Measurements from ENCODE around the gene PTPRE.

The PTPRE gene

DNA sequence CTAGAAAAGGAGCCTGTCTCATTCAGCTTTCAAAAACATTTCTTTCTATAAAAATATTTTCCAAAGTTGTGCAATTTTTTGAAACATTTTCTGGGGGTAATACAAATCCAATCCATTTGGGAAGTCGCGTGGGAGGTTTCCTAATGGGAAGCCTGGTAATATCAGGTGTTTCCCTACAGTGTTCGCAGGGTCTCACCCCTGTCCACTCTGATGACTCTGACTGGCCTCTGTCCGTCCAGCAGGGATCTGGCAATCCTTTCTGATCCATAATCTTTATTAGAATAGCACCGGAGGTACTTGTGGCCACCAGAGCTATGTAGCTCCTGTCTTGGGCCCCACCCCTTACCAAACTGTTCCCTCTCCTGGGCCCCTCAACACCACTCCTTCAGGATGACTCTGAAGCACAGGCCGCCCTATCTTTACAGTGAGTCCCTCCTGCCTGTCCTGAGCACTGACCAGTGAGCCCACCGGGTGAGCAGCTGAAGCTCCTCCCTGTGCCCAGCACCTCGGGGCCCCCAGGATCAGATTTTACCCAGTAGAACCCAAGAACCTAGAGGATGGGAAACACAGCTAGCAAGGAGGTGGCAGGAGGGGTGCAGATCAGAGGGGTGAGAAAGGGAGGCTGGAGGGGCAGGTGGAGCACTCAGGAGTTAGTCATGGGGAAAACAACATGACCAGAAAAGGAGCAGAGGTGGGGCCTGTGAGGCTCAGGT, 84.8 kb downstream of the PTPRE start (continued):
- TF ChIP-seq ZNF335 (tag by site-specific recombination; conservative IDR thresholded peaks at IDR 0.05): no peak
- TF ChIP-seq, protein P1, sequence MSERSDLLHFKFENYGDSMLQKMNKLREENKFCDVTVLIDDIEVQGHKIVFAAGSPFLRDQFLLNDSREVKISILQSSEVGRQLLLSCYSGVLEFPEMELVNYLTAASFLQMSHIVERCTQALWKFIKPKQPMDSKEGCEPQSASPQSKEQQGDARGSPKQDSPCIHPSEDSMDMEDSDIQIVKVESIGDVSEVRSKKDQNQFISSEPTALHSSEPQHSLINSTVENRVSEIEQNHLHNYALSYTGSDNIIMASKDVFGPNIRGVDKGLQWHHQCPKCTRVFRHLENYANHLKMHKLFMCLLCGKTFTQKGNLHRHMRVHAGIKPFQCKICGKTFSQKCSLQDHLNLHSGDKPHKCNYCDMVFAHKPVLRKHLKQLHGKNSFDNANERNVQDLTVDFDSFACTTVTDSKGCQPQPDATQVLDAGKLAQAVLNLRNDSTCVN (tag by site-specific recombination; optimal IDR thresholded peaks at IDR 0.05): no peak
- no peak for TF ChIP-seq TCF7L2 (IDR thresholded peaks at IDR 0.05; ENCODE audit: borderline replicate concordance, low read depth, low read length)
- TF ChIP-seq ZNF138 (tag by site-specific recombination; IDR thresholded peaks at IDR 0.05; ENCODE audit: borderline replicate concordance): no peak

DNA sequence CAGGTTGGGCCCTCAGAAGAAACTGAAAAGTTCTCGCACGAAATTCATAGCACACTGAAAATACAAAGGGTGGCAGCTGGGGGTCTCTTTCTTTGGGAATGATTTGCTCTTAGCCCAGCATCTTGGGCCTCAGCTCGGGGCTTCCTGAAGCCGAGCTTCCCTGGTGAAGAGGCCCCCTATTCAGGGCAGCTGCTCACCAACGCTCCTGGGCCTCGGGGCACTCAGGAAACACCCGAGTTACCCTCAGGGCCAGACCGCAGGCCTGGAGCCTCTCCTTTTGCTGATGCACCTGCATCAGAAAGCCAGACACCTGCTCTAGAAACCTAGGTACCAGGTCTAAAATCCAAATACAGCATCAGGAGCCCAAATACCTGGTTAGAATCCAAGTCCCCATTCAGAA, 85.5 kb downstream of the PTPRE start:
- ChIA-PET CTCF (interaction anchor here (1.3 to 2.8 kb wide), 2 partner anchors 19 to 86 kb away, joined by 3 to 15 read pairs; no protein-coding TSS in a partner anchor), POLR2A (no interaction called here)
- no peak overlapping the region for H3K4me3 ChIP-seq (ENCODE audit: low read depth, low read length)
- H3K4me1 ChIP-seq (ENCODE audit: control insufficient read depth, insufficient read depth, low read length): peaks cover 16% of the 10 kb centered on the region
- no peak overlapping the region for H3K27ac ChIP-seq (ENCODE audit: extremely low read depth, low read depth, low read length)
- TF ChIP-seq, protein P2, sequence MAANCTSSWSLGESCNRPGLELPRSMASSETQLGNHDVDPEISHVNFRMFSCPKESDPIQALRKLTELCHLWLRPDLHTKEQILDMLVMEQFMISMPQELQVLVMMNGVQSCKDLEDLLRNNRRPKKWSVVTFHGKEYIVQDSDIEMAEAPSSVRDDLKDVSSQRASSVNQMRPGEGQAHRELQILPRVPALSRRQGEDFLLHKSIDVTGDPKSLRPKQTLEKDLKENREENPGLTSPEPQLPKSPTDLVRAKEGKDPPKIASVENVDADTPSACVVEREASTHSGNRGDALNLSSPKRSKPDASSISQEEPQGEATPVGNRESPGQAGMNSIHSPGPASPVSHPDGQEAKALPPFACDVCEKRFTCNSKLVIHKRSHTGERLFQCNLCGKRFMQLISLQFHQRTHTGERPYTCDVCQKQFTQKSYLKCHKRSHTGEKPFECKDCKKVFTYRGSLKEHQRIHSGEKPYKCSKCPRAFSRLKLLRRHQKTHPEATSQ (tag by site-specific recombination; IDR thresholded peaks at IDR 0.05): no peak
- TF ChIP-seq WT1 (tag by site-specific recombination; IDR thresholded peaks at IDR 0.05) (no peak), ZNF830 (tag by site-specific recombination; IDR thresholded peaks at IDR 0.05; ENCODE audit: low read depth) (no peak), ZFP69B (tag by site-specific recombination; IDR thresholded peaks at IDR 0.05) (no peak), ZNF544 (tag by site-specific recombination; IDR thresholded peaks at IDR 0.05) (no peak), ZNF558 (tag by site-specific recombination; IDR thresholded peaks at IDR 0.05) (no peak), ZNF529 (tag by site-specific recombination; IDR thresholded peaks at IDR 0.05; ENCODE audit: insufficient replicate concordance) (no peak), ZNF624 (tag by site-specific recombination; IDR thresholded peaks at IDR 0.05) (no peak), SALL2 (tag by site-specific recombination; IDR thresholded peaks at IDR 0.05; ENCODE audit: borderline replicate concordance) (no peak)
- no peaks in the 10 kb centered on the region for H3K9me3 ChIP-seq (ENCODE audit: control insufficient read depth, insufficient read depth, low read depth, low read length)
- H3K36me3 ChIP-seq (ENCODE audit: control insufficient read depth in 2 of 2, insufficient read depth in 1 of 2, low read length in 2 of 2): no peaks in the 10 kb centered on the region

DNA sequence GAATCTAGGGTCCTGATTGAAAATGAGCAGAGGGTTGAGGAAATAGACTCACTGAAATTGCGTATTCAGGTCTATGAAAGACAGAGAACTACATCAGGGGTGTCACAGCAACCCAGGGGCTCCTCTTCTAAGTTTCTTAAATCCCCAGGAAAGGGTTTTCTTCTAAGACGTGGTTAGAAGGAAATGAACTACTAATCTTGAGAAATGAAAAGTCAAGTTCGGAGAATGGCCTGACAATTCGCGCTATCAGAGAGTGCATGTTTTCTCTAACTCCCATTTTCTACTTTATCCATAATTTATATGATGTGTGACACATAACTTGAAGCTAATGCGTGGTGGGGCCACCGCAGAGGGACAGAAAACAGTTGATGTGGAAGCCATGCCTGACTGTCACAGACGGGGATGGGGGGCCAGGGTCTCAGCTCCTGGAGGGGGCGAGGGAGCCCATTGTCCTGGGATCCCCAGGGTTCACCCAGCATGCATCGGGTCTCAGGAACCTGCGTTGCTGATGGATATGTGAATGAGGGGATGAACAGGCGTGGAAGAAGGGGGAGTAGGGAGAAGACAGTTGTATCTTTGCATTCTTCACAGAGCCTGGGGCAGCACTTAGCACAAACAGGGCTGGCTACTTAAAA, 86.3 kb downstream of the PTPRE start:
- H3K4me1 ChIP-seq (ENCODE audit: control insufficient read depth, insufficient read depth, low read length): peaks cover 16% of the 10 kb centered on the region
- TF ChIP-seq ZNF624 (tag by site-specific recombination; IDR thresholded peaks at IDR 0.05) (no peak), ZNF514 (tag by site-specific recombination; IDR thresholded peaks at IDR 0.05) (no peak), MEIS1 (CRISPR knock-in tag; IDR thresholded peaks at IDR 0.05; ENCODE audit: borderline replicate concordance) (no peak), ZBTB7A (tag by site-specific recombination; IDR thresholded peaks at IDR 0.05; ENCODE audit: low read depth) (no peak), MZF1 (tag by site-specific recombination; IDR thresholded peaks at IDR 0.05; ENCODE audit: borderline replicate concordance) (no peak)
- TF ChIP-seq, protein P3, sequence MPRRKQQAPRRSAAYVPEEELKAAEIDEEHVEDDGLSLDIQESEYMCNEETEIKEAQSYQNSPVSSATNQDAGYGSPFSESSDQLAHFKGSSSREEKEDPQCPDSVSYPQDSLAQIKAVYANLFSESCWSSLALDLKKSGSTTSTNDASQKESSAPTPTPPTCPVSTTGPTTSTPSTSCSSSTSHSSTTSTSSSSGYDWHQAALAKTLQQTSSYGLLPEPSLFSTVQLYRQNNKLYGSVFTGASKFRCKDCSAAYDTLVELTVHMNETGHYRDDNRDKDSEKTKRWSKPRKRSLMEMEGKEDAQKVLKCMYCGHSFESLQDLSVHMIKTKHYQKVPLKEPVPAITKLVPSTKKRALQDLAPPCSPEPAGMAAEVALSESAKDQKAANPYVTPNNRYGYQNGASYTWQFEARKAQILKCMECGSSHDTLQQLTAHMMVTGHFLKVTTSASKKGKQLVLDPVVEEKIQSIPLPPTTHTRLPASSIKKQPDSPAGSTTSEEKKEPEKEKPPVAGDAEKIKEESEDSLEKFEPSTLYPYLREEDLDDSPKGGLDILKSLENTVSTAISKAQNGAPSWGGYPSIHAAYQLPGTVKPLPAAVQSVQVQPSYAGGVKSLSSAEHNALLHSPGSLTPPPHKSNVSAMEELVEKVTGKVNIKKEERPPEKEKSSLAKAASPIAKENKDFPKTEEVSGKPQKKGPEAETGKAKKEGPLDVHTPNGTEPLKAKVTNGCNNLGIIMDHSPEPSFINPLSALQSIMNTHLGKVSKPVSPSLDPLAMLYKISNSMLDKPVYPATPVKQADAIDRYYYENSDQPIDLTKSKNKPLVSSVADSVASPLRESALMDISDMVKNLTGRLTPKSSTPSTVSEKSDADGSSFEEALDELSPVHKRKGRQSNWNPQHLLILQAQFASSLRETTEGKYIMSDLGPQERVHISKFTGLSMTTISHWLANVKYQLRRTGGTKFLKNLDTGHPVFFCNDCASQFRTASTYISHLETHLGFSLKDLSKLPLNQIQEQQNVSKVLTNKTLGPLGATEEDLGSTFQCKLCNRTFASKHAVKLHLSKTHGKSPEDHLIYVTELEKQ (tag by site-specific recombination; IDR thresholded peaks at IDR 0.05; ENCODE audit: borderline replicate concordance): no peak
- TF ChIP-seq, protein P4, sequence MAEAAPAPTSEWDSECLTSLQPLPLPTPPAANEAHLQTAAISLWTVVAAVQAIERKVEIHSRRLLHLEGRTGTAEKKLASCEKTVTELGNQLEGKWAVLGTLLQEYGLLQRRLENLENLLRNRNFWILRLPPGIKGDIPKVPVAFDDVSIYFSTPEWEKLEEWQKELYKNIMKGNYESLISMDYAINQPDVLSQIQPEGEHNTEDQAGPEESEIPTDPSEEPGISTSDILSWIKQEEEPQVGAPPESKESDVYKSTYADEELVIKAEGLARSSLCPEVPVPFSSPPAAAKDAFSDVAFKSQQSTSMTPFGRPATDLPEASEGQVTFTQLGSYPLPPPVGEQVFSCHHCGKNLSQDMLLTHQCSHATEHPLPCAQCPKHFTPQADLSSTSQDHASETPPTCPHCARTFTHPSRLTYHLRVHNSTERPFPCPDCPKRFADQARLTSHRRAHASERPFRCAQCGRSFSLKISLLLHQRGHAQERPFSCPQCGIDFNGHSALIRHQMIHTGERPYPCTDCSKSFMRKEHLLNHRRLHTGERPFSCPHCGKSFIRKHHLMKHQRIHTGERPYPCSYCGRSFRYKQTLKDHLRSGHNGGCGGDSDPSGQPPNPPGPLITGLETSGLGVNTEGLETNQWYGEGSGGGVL (tag by site-specific recombination; IDR thresholded peaks at IDR 0.05): no peak
- TF ChIP-seq, protein P5, sequence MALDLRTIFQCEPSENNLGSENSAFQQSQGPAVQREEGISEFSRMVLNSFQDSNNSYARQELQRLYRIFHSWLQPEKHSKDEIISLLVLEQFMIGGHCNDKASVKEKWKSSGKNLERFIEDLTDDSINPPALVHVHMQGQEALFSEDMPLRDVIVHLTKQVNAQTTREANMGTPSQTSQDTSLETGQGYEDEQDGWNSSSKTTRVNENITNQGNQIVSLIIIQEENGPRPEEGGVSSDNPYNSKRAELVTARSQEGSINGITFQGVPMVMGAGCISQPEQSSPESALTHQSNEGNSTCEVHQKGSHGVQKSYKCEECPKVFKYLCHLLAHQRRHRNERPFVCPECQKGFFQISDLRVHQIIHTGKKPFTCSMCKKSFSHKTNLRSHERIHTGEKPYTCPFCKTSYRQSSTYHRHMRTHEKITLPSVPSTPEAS (tag by site-specific recombination; IDR thresholded peaks at IDR 0.05): no peak
- TF ChIP-seq, protein P6, sequence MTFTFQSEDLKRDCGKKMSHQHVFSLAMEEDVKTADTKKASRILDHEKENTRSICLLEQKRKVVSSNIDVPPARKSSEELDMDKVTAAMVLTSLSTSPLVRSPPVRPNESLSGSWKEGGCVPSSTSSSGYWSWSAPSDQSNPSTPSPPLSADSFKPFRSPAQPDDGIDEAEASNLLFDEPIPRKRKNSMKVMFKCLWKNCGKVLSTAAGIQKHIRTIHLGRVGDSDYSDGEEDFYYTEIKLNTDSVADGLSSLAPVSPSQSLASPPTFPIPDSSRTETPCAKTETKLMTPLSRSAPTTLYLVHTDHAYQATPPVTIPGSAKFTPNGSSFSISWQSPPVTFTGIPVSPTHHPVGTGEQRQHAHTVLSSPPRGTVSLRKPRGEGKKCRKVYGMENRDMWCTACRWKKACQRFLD (tag by site-specific recombination; IDR thresholded peaks at IDR 0.05): no peak

More for the DNA sequence above, 86.3 kb downstream of the PTPRE start:
- CTCF ChIA-PET: interaction anchor here (1.0 to 2.8 kb wide), 2 partner anchors 18 to 86 kb away, joined by 3 to 15 read pairs; partner anchors contain the start of gene PTPRE
- Histone ChIP-seq H3K36me3 (ENCODE audit: control insufficient read depth in 2 of 2, insufficient read depth in 1 of 2, low read length in 2 of 2) (no peaks in the 10 kb centered on the region), H3K27ac (ENCODE audit: extremely low read depth, low read depth, low read length) (no peak overlapping the region), H3K4me3 (ENCODE audit: low read depth, low read length) (no peak overlapping the region), H3K9me3 (ENCODE audit: control insufficient read depth, insufficient read depth, low read depth, low read length) (no peaks in the 10 kb centered on the region)
- POLR2A ChIA-PET: no interaction called here
